GM12872 (cell line): ENCODE data around the gene UCMA.

ENCODE experiments used
- CTCF ChIP-seq: IDR thresholded peaks from 3 replicates; pipeline ENCODE4 v1.5.1; 2011; ENCODE audit warnings: low read depth, mild to moderate bottlenecking, low read length, moderate library complexity; ENCODE audit not compliant: insufficient read depth

The UCMA gene

GRCh38 chr10:13234172-13234571 is at the start of gene UCMA:
Gene UCMA, minus strand, starts transcription at chr10:13234374. Its CDS starts 116 bp downstream, at chr10:13234258.
- TF ChIP-seq CTCF: no peak

GRCh38 chr10:13276749-13277365 is 42.7 kb upstream of the UCMA start:
- no peak for TF ChIP-seq CTCF

- TF ChIP-seq CTCF: no peak
Observed at GRCh38 chr10:13272164-13272571, 38.0 kb upstream of the UCMA start.

GRCh38 chr10:13271552-13272163 is 37.5 kb upstream of the UCMA start:
- peak; percentile 81 for TF ChIP-seq CTCF

GRCh38 chr10:13270877-13271551 is 36.8 kb upstream of the UCMA start:
- no peak for TF ChIP-seq CTCF

- no peak for TF ChIP-seq CTCF
Observed at GRCh38 chr10:13268841-13269240, 34.7 kb upstream of the UCMA start.

- TF ChIP-seq CTCF: no peak
Observed at GRCh38 chr10:13268310-13268709, 34.1 kb upstream of the UCMA start.
